ENCODE results near the gene UACA.
A peak's percentile ranks its signal among the peaks of the same experiment; 100 is the strongest.

UACA gene

DNA sequence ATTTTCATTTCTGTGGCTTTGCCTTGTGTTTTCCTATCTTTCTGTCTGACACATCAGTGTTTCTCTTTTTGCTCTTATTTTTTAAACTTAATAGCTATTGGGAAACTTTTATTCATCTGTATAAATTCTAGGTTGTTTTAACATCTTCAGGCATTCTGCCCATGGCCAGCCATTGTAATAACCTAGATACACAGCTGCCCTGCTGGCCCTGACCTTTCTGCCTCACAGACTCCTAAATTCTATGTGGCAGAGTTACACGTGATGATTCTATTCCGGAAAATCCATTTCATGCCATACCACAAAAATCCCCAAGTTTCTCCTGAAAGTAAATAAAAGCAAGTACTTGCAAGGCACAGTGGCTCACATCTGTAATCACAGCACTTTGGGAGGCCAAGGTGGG, 150.1 kb downstream of the UACA start:
- DNase-seq (ENCODE audit: low spot score): no peak
- POLR2A ChIA-PET (ENCODE audit: low non-redundant PET): no interaction called here
- TF ChIP-seq, protein P1, sequence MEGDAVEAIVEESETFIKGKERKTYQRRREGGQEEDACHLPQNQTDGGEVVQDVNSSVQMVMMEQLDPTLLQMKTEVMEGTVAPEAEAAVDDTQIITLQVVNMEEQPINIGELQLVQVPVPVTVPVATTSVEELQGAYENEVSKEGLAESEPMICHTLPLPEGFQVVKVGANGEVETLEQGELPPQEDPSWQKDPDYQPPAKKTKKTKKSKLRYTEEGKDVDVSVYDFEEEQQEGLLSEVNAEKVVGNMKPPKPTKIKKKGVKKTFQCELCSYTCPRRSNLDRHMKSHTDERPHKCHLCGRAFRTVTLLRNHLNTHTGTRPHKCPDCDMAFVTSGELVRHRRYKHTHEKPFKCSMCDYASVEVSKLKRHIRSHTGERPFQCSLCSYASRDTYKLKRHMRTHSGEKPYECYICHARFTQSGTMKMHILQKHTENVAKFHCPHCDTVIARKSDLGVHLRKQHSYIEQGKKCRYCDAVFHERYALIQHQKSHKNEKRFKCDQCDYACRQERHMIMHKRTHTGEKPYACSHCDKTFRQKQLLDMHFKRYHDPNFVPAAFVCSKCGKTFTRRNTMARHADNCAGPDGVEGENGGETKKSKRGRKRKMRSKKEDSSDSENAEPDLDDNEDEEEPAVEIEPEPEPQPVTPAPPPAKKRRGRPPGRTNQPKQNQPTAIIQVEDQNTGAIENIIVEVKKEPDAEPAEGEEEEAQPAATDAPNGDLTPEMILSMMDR (conservative IDR thresholded peaks at IDR 0.05; ENCODE audit: low read depth): no peak
- CTCF ChIA-PET: interaction anchor here (0.6 to 0.7 kb wide), 2 partner anchors 361 to 1495 kb away, joined by 3 to 5 read pairs; no protein-coding TSS in a partner anchor
- no peak overlapping the region for H3K27ac ChIP-seq

DNA sequence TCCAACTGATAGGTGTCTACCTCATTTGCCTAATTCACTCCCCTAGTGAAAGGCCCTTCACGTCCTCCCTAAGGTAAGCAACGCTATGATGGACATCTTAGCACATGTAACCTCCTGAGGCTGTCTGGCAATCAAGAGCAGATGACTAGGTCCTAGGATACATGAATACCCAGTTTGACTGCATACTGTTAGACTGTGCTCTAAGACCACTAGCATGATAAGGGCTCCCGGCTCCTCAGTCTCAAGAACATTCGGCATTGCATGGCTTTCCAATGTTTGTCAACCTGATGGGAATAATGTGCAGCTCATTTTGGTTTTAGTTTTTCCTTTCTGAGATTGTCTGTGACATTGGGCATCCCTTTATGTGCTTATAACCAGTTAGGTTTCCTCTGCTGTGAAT, 152.1 kb downstream of the UACA start:
- no peak for DNase-seq (ENCODE audit: low spot score)
- H3K27ac ChIP-seq: no peak overlapping the region
- ChIA-PET CTCF (interaction anchor here (0.6 to 0.7 kb wide), 2 partner anchors 65 to 466 kb away, joined by 3 read pairs; no protein-coding TSS in a partner anchor), POLR2A (ENCODE audit: low non-redundant PET) (no interaction called here)
- TF ChIP-seq, protein P1 (conservative IDR thresholded peaks at IDR 0.05; ENCODE audit: low read depth): no peak

DNA sequence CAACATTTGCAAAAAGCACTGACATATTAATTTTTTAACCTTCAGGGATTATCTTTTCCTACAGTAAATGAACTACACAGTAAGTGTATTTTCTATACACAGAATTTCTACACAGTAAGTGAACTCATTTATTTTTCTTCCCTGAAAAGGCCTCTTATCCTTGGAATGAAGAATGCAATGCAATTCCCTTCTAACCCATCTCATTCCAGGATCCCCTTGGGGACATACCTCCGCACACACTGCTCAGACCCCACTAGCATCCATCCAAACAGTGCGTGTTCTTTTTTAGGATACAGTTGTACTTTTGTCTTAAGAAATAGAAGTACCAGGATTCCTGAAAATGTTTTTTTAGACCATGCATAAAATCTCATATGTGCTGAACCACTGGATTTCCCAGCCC, 152.8 kb downstream of the UACA start:
- POLR2A ChIA-PET (ENCODE audit: low non-redundant PET): no interaction called here
- CTCF ChIA-PET: interaction anchor here (0.7 kb wide), 1 partner anchor 64 kb away, joined by 3 read pairs; no protein-coding TSS in a partner anchor
- no peak for DNase-seq (ENCODE audit: low spot score)
- H3K27ac ChIP-seq: no peak overlapping the region
- TF ChIP-seq, protein P1 (conservative IDR thresholded peaks at IDR 0.05; ENCODE audit: low read depth): no peak

DNA sequence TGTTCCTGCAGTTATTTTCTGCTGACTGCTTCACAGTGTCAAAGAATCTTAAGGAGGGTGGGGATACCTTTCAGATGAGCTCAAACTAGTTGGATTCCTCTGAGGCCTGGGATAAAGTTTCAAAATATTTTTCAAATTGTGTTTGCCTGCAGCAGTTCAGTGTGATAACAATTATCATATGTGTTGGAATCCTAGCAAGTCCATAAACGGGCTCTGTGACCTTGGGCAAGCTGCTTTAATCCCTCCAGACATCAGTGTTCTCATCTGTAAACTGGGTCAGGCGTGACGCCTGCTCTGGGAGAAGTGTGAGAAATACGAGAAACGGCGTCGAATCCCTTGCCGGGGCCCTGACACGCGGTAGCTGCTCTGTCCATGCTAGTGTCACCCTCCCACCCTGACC, 153.5 kb downstream of the UACA start:
- no peak for DNase-seq (ENCODE audit: low spot score)
- no peak overlapping the region for H3K27ac ChIP-seq
- ChIA-PET POLR2A (ENCODE audit: low non-redundant PET) (no interaction called here), CTCF (no interaction called here)
- TF ChIP-seq, protein P1 (conservative IDR thresholded peaks at IDR 0.05; ENCODE audit: low read depth): no peak

DNA sequence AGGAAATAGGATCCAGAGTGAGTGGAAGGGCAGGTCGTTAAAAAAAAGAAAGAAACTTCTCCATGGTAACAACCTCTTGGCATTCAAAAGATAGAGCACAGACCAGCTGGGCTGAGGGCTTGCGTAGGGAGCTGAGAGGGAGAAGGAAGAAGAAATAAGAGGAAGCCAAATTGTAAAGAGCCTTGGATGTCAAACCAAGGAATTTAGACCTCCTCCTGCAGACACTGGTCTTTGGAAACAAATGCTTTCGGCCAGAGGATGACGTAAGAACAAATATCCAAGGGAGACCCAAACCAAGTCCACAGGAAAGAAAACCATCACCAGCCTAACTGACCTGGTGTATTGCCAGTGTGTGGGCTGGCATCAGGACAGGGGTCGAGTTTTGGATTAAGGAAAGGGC, 155.2 kb downstream of the UACA start:
- POLR2A ChIA-PET (ENCODE audit: low non-redundant PET): no interaction called here
- TF ChIP-seq, protein P1 (conservative IDR thresholded peaks at IDR 0.05; ENCODE audit: low read depth): no peak
- no peak for DNase-seq (ENCODE audit: low spot score)
- CTCF ChIA-PET: interaction anchor here (0.6 kb wide), 1 partner anchor 21 kb away, joined by 6 read pairs; no protein-coding TSS in a partner anchor
- no peak overlapping the region for H3K27ac ChIP-seq

DNA sequence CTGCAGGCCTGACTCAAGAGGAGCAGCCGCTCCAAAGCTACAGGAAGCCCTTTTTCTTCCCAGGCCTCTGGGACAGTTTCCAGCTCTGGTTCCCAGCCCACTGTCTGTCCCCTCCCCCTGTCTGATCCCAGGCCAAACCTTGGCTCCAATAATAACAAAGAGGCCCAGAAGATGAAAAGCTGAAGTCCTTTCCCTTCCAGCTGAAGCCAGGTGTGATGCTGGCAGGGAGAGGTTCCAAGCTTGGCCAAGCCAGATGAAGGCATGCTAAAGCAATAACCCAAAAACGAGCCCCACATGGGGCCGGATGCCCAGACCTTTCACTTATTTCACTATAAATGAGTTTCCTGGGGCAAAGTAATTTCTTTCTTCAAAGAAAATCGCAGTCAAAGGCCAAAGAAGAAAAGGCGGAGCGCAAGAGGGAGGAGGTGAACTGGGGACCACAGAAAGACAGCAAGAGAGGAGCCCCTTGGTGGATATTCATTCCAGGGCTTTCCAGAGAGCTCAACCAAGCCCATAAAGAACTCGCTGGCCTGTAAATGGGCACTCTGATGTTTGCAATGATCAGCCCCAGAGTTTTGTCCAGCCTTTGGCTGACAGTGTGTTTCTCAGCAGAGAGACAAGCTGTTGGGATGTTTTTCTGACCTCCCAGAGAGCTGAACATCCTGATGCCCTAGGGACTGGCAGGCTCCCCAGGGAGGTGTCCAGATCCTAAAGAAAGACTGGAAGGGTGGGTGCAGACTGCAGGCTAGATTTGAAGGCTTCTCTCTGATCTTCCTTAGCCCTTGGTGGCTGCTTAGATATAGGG, 157.6 kb downstream of the UACA start:
- TF ChIP-seq, protein P1 (conservative IDR thresholded peaks at IDR 0.05; ENCODE audit: low read depth): no peak

More for the DNA sequence above, 157.6 kb downstream of the UACA start:
- no peak for DNase-seq (ENCODE audit: low spot score)
- ChIA-PET POLR2A (ENCODE audit: low non-redundant PET) (no interaction called here), CTCF (no interaction called here)
- peak overlapping the region; percentile 75 for H3K27ac ChIP-seq
